B cell (primary cell): ENCODE data around the gene SLC9A9. TPM values are rescaled to one million over a fixed set of nuclear protein-coding genes. Genes with fewer than 3 reads are reported as not detected.

Experiments
- ATAC-seq: fragments of 200-7000 bp; cut with Tn5 transposase; one replicate; pipeline ENCODE4 v1.10.0; 2021; ENCODE audit warnings: low read depth, mild to moderate bottlenecking, moderate number of reproducible peaks, moderate library complexity
- CTCF ChIA-PET: fragments of 350-600 bp; sonication (Branson Sonifier 250); formaldehyde crosslinking; loops from one replicate; lab custom pipeline; 2021; ENCODE audit warnings: antibody characterized with exemption, inconsistent platforms; lab: Charles Lee
- POLR2A ChIA-PET: fragments of 350-600 bp; sonication (Branson Sonifier 250); formaldehyde crosslinking; loops from one replicate; lab custom pipeline; 2021; ENCODE audit warnings: antibody characterized with exemption; lab: Charles Lee
- DNase-seq: peaks from one replicate; pipeline ENCODE4 v3.0.0; 2013
- H2AFZ ChIP-seq: 2 replicates; pipeline ENCODE4 v1.6.1; 2012; ENCODE audit warnings: mild to moderate bottlenecking, low read depth, low read length; ENCODE audit not compliant: insufficient read depth, poor library complexity, severe bottlenecking
- H3K27ac ChIP-seq, 2 donors: 1 replicate in 1 of 2; 2 replicates in 1 of 2; pipeline ENCODE4 v1.5.1; 2012 to 2013; ENCODE audit warnings: low read length in 2 of 2, mild to moderate bottlenecking in 2 of 2, moderate library complexity in 1 of 2
- H3K27me3 ChIP-seq, 4 experiments: fragments of 200-600 bp in 1 of 4; sonication (generic) in 1 of 4; replicated peaks in 1 of 4; 1 replicate in 2 of 4; 2 replicates in 2 of 4; pipeline versions ENCODE4 v1.6.1 to v1.7.0; 2013 to 2016; ENCODE audit warnings: low read length in 3 of 4, mild to moderate bottlenecking in 2 of 4, mixed read lengths in 1 of 4, moderate library complexity in 1 of 4; ENCODE audit not compliant: insufficient read depth in 4 of 4, control insufficient read depth in 3 of 4; ENCODE audit errors: control extremely low read depth in 1 of 4
- H3K36me3 ChIP-seq, 2 experiments: replicated peaks in 1 of 2; 1 replicate in 1 of 2; 2 replicates in 1 of 2; pipeline versions ENCODE4 v1.6.1 to v1.7.1; 2013; ENCODE audit warnings: low read length in 1 of 2; ENCODE audit not compliant: insufficient read depth in 2 of 2, control insufficient read depth in 1 of 2; ENCODE audit errors: control extremely low read depth in 1 of 2, extremely low read depth in 1 of 2
- H3K4me1 ChIP-seq, 2 donors: fragments of 200-600 bp in 1 of 2; sonication (generic) in 1 of 2; 1 replicate in 1 of 2; 2 replicates in 1 of 2; pipeline versions ENCODE4 v1.5.1 to v1.6.1; 2013 to 2017; ENCODE audit warnings: low read length in 2 of 2; ENCODE audit not compliant: control insufficient read depth in 2 of 2, insufficient read depth in 2 of 2
- H3K4me2 ChIP-seq: replicated peaks from 2 replicates; pipeline ENCODE3; 2012; ENCODE audit warnings: mild to moderate bottlenecking, low read depth, low read length; ENCODE audit not compliant: poor library complexity, severe bottlenecking
- H3K4me3 ChIP-seq, 5 experiments: fragments of 200-600 bp in 1 of 5; sonication (generic) in 1 of 5; 1 replicate in 3 of 5; 2 replicates in 2 of 5; pipeline versions ENCODE4 v1.5.1 to v1.7.0; 2011 to 2016; ENCODE audit warnings: low read length in 4 of 5, mild to moderate bottlenecking in 4 of 5, low read depth in 2 of 5, control low read depth in 1 of 5, moderate library complexity in 1 of 5; ENCODE audit not compliant: insufficient read depth in 1 of 5; ENCODE audit errors: control extremely low read depth in 1 of 5, extremely low read depth in 1 of 5
- H3K79me2 ChIP-seq: fragments of 200-600 bp; sonication (generic); one replicate; pipeline ENCODE4 v1.6.0; 2016; ENCODE audit warnings: low read length; ENCODE audit not compliant: control insufficient read depth, insufficient read depth
- H3K9ac ChIP-seq: fragments of 200-600 bp; sonication (generic); 2 replicates; pipeline ENCODE4 v1.6.1; 2017; ENCODE audit warnings: mild to moderate bottlenecking, low read length, moderate library complexity
- H3K9me3 ChIP-seq, 3 donors: one replicate each; pipeline versions ENCODE4 v1.6.1 to v1.7.1; 2013; ENCODE audit warnings: low read length in 2 of 3; ENCODE audit not compliant: control insufficient read depth in 2 of 3, insufficient read depth in 1 of 3; ENCODE audit errors: control extremely low read depth in 1 of 3
- H4K20me1 ChIP-seq: 2 replicates; pipeline ENCODE4 v1.6.0; 2012; ENCODE audit warnings: mild to moderate bottlenecking, low read length; ENCODE audit not compliant: insufficient read depth, control insufficient read depth, poor library complexity, severe bottlenecking
- H3K27ac Mint-ChIP-seq: one replicate; pipeline ENCODE4 v1.8.0; 2021; ENCODE audit warnings: mixed read lengths
- H3K27me3 Mint-ChIP-seq: one replicate; pipeline ENCODE4 v1.8.0; 2021; ENCODE audit warnings: mixed read lengths
- H3K4me1 Mint-ChIP-seq: one replicate; pipeline ENCODE4 v1.8.0; 2021; ENCODE audit warnings: mixed read lengths
- H3K4me3 Mint-ChIP-seq: one replicate; pipeline ENCODE4 v1.8.0; 2021; ENCODE audit warnings: mixed read lengths
- H3K9me3 Mint-ChIP-seq: one replicate; pipeline ENCODE4 v1.8.0; 2022; ENCODE audit warnings: mixed read lengths; ENCODE audit not compliant: insufficient read depth
- CTCF ChIP-seq: fragments of 200-600 bp; IDR thresholded peaks from one replicate; pipeline ENCODE4 v1.8.0; 2022; ENCODE audit warnings: antibody characterized with exemption, mild to moderate bottlenecking
- EZH2 ChIP-seq: IDR thresholded peaks from 2 replicates; pipeline ENCODE4 v1.6.1; 2012; ENCODE audit warnings: borderline replicate concordance, low read depth, mild to moderate bottlenecking, moderate library complexity, low read length; ENCODE audit not compliant: insufficient read depth, poor library complexity, severe bottlenecking
- WGBS: methylation state at CpG from one replicate; pipeline ENCODE4 v1.1.5; 2013; ENCODE audit warnings: missing lambda C conversion rate; ENCODE audit not compliant: insufficient coverage; 5-methylcytosine and 5-hydroxymethylcytosine counted together
- intact Hi-C: fragments of 100-400 bp; cut with micrococcal nuclease; formaldehyde crosslinking; loops from one replicate; pipeline ENCODE4 v1.10.0; 2022
- polyA plus RNA-seq: library from polyadenylated mRNA; depleted of rRNA; stranded (reverse); fragments of >200 nt; gene quantifications from 2 replicates; pipeline ENCODE4 v1.2.3, GENCODE V29; 2012
- total RNA-seq, 2 donors: library from RNA; stranded (reverse); fragments of 120-200 nt in 1 of 2; gene quantifications; 1 replicate in 1 of 2; 2 replicates in 1 of 2; pipeline versions ENCODE4 v1.2.3 to v1.2.4, GENCODE V29; 2013 to 2022

SLC9A9 gene
- total and polyA plus RNA-seq, 2 donors (not counting 1 experiment from before 2014, with no cell fraction given): 7.7 to 17.3 TPM

- CTCF ChIA-PET: interaction anchor here (0.6 to 2.0 kb wide), 3 partner anchors 9 to 304 kb away, joined by 3 to 5 read pairs (median 3); no protein-coding TSS in a partner anchor
- DNase-seq: no peak
- Mint-ChIP-seq H3K4me3 (no peak overlapping the region), H3K27me3 (no peaks in the 10 kb centered on the region), H3K9me3 (peaks cover 2% of the 10 kb centered on the region), H3K27ac (no peak overlapping the region), H3K4me1 (peaks cover 44% of the 10 kb centered on the region)
- no peaks in the 10 kb centered on the region for H3K27me3 ChIP-seq
- no peak overlapping the region for H3K27ac ChIP-seq
- no peaks in the 10 kb centered on the region for H3K79me2 ChIP-seq
- WGBS: no CpG with 5 or more reads among the region's 1 CpG
- no peak overlapping the region for H3K4me3 ChIP-seq
- no peak for ATAC-seq
- H3K36me3 ChIP-seq: no peaks in the 10 kb centered on the region
- intact Hi-C loops: loop anchor here (5.0 to 10.0 kb wide), 2 partner anchors 110 to 547 kb away; partner anchors contain the start of gene DIPK2A
- POLR2A ChIA-PET: interaction anchor here (0.6 kb wide), 2 partner anchors 244 to 300 kb away, joined by 4 to 6 read pairs; no protein-coding TSS in a partner anchor
- TF ChIP-seq EZH2: no peak
- no peak for TF ChIP-seq CTCF
- no peak overlapping the region for H2AFZ ChIP-seq
- no peaks in the 10 kb centered on the region for H4K20me1 ChIP-seq
- peaks cover 23 to 41% of the 10 kb centered on the region in 2 donors for H3K4me1 ChIP-seq
- no peak overlapping the region for H3K4me2 ChIP-seq
- H3K9me3 ChIP-seq: peaks cover 0 to 1% (median 0%) of the 10 kb centered on the region in 3 donors
- H3K9ac ChIP-seq: no peak overlapping the region
Measured at GRCh38 chr3:143424874-143425273, 423.4 kb downstream of the SLC9A9 start.

GRCh38 chr3:143421556-143421955 is 426.7 kb downstream of the SLC9A9 start:
- Mint-ChIP-seq H3K9me3 (peaks cover 2% of the 10 kb centered on the region), H3K4me1 (peaks cover 19% of the 10 kb centered on the region), H3K4me3 (no peak overlapping the region), H3K27me3 (no peaks in the 10 kb centered on the region), H3K27ac (no peak overlapping the region)
- ChIA-PET CTCF (no interaction called here), POLR2A (no interaction called here)
- H3K9me3 ChIP-seq: peaks cover 0 to 1% (median 0%) of the 10 kb centered on the region in 3 donors
- H3K27ac ChIP-seq: no peak overlapping the region
- H3K79me2 ChIP-seq: no peaks in the 10 kb centered on the region
- peaks cover 6 to 17% of the 10 kb centered on the region in 2 donors for H3K4me1 ChIP-seq
- DNase-seq: no peak
- H3K4me3 ChIP-seq: no peak overlapping the region
- no peaks in the 10 kb centered on the region for H4K20me1 ChIP-seq
- H3K27me3 ChIP-seq: no peaks in the 10 kb centered on the region
- intact Hi-C loops: loop anchor here (10.0 kb wide), 1 partner anchor 113 kb away; no protein-coding TSS in a partner anchor
- no peak overlapping the region for H3K4me2 ChIP-seq
- TF ChIP-seq EZH2: no peak
- TF ChIP-seq CTCF: no peak
- no peaks in the 10 kb centered on the region for H3K36me3 ChIP-seq
- no peak overlapping the region for H2AFZ ChIP-seq
- no peak overlapping the region for H3K9ac ChIP-seq
- ATAC-seq: no peak
- WGBS: 94% methylated on average over 2 of the region's 3 CpGs
